Astrocyte of the cerebellum (primary cell): ENCODE measurements around the gene NODAL.

ENCODE experiments used
- DNase-seq: peaks from one replicate; pipeline ENCODE4 v3.0.0-alpha.2; 2011; ENCODE audit warnings: low read depth
- H3K4me3 ChIP-seq: 2 replicates; pipeline ENCODE4 v1.5.1; 2011; ENCODE audit warnings: mild to moderate bottlenecking, low read depth, low read length, moderate library complexity
- in situ Hi-C: cut with HindIII; loops from 2 replicates; pipeline ENCODE4 v1.10.0; 2017; ENCODE audit warnings: low sequenced_read_pairs
- TF ChIP-seq, protein P1 (sequence below): IDR thresholded peaks from 2 replicates; pipeline ENCODE4 v1.5.1; 2012; ENCODE audit warnings: low read length, low read depth, moderate library complexity, mild to moderate bottlenecking; ENCODE audit errors: missing control alignments

Gene NODAL

DNA sequence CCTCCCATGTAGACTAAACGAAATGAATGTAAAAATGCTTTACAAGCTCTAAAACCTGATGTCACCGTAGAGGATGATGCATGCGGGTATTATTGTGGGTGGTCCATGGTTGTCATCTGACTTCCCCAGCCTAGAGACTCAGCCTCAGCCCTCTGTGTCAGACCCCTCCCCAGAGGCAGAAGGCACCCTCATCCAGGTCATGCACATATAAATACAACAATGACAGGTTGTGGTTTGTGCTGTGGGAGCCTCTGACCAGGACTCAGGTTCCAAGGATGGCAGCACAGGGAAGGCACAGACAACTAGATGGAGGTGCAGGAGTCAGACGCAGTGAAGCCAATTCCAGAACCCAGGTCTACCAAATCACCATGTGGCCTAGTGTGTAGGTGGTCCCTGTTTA lies 3.3 kb upstream of the NODAL start:
- no peak for DNase-seq
- in situ Hi-C loops, result no loop called here
- no peak overlapping the region for H3K4me3 ChIP-seq
- TF ChIP-seq, protein P1, sequence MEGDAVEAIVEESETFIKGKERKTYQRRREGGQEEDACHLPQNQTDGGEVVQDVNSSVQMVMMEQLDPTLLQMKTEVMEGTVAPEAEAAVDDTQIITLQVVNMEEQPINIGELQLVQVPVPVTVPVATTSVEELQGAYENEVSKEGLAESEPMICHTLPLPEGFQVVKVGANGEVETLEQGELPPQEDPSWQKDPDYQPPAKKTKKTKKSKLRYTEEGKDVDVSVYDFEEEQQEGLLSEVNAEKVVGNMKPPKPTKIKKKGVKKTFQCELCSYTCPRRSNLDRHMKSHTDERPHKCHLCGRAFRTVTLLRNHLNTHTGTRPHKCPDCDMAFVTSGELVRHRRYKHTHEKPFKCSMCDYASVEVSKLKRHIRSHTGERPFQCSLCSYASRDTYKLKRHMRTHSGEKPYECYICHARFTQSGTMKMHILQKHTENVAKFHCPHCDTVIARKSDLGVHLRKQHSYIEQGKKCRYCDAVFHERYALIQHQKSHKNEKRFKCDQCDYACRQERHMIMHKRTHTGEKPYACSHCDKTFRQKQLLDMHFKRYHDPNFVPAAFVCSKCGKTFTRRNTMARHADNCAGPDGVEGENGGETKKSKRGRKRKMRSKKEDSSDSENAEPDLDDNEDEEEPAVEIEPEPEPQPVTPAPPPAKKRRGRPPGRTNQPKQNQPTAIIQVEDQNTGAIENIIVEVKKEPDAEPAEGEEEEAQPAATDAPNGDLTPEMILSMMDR, result no peak

DNA sequence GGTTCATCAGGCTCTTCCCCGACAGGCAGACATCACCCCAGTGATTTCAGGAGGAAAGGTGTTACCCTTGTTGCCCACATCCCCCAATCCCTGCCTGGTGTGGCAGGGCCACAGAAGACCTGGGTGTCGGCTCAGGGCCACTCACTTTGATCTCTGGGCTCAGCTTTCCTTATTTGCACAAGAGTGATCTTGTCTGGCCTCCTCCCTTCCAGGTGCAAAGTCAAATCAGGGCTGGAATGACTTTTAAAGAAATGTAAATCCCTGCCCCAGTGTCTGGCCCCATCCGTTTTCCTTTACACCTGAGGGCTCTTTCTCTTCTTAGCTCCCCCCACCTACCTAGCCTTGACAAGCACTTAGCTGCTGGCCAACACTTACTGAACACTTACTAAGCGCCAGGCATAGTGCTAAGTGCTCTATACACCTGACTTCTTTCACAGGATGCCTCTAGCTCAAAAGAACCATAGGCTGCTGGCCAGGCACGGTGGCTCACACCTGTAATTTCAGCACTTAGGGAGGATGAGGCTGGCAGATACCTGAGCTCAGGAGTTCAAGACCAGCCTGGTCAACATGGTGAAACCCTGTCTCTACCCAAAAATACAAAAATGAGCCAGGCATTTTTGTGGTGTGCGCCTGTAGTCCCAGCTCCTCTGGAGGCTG lies 979 bp upstream of the NODAL start:
- no peak overlapping the region for H3K4me3 ChIP-seq
- no peak for DNase-seq
- TF ChIP-seq, protein P1, result no peak
- in situ Hi-C loops, result no loop called here

DNA sequence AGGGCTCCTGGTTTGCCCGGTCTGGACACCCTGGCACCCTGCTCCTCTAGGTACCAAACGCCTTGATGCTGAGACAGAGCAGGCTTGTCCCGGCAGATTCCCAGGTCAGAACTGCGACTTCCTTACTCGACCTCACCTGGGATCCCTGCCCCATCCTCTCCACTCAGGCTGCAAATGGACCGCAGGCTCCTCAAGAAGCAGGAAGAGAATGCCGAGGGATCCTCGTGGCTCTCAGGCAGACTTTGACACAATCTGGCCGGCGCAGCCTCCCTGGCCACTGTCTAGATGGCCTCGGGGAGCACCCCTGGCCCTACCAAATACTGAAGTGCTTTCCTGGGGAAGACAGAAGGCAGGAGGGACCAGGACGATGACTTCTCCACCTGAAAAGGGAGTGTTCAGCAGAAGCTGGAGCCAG lies 421 bp upstream of the NODAL start:
- DNase-seq, result no peak
- TF ChIP-seq, protein P1, result no peak
- in situ Hi-C loops, result no loop called here
- no peak overlapping the region for H3K4me3 ChIP-seq

DNA sequence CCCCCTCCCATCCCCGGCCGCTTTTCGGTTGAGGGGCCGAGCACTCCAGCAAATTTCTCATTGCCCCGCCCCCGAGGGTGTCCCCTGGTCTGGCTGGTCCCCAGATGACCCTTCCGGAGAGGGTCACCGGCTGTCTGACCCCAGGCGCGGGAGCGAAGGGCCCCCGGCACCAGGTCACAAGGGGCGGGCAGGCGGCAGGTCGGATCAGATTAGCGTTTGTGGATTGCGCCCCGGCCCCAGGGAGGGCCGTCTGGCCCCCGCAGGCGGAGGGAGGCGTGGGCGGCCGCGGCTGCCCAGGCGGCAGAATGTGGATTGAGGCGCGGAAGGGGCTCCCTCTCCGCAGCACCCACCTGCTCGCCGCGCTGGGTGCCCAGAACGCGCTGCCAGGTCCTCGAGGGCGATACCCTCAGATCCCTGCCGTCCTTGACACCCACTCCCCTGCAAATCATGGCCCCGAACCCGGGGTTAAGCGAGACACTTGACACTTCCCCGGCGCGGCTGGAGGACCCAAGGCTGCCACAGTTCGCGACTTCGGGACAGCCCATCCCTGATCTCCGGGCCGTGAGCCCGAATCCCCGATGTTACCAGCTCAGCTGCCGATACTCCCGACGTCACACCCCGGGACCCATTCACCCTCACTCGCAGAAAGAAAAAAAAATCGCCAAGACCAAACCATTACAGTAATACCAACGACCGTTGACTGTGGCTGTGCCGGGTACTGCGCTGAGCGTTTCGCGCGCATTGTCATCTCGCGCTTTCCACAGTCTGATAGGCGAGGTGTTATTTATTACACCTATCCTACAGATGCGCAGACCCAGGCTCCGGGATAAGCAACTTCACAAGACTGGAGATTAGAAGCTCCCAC lies 953 bp downstream of the NODAL start:
- peak overlapping the region; percentile 14 for H3K4me3 ChIP-seq
- in situ Hi-C loops, result no loop called here
- TF ChIP-seq, protein P1, result no peak
- DNase-seq, result no peak

DNA sequence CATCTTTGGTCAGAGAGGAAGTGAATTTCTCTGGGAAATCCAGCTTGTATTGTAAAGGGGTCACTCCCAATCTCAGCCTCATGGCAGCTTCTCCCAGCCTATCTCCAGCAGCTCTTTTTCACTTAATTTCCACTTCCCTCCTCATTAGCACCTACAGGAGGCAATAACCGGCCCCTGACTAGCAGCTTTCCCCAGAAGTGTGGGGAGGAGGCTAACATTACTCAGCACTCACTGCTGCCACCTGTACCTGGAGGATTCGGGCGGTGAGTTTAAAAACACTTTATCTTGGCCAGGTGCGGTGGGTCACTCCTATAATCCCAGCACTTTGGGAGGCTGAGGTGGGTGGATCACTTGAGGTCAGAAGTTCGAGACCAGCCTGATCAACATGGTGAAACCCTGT lies 3.8 kb downstream of the NODAL start:
- TF ChIP-seq, protein P1, result no peak
- H3K4me3 ChIP-seq, result no peak overlapping the region
- no peak for DNase-seq
- in situ Hi-C loops, result no loop called here

DNA sequence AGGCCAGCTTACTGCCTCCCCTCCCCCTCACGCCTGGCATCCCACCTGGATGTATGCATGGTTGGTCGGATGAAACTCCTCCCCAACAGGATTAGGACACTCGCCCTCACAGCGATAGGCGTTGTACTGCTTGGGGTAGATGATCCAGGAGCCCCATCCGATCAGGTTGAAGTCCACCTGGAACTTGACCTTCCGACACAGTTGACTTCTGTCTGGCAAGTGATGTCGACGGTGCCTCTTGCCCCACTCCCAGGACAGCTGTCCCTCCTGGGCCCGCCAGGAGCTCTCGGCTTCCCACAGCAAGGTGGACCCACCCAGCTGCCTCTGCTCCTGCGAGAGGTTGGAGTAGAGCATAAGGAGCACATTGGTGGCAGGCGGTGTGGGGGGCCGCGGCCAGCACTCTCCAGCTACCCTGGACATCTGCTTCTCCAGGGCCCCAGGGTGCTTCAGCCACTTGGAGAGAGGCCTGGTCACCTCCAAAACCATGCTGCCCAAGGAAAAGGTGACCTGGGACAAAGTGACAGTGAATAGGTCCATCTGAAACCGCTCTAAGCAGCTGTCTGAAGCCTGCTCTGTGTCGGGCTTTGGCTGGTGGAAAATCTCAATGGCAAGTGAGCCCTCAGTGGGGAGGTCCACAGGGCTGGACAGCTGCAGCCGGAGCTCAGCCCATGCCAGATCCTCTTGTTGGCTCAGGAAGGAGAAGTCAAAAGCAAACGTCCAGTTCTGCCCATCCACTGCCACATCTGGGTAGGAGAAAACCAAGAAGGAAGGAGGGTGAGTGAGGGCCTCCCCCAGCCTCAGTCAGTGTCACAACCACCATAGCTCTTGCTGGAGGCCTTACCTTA lies 6.0 kb downstream of the NODAL start:
- TF ChIP-seq, protein P1, result no peak
- no peak overlapping the region for H3K4me3 ChIP-seq
- DNase-seq, result no peak
- in situ Hi-C loops, result no loop called here
